ENCODE data around the gene PCDH11Y.
"Not testable (repeated sequence)": the region's sequence is repeated elsewhere in the genome, so short reads cannot be mapped to it uniquely, and the experiment has no call there.

The PCDH11Y gene

GRCh38 chrY:5000057-5000456 is at the start of gene PCDH11Y:
TSS of gene PCDH11Y (plus strand) at chrY:5000296. CDS start at chrY:5057100, 56,804 bp downstream.
- DNase-seq: not testable (repeated sequence)

- DNase-seq: not testable (repeated sequence)
These were observed 32.2 kb upstream of the PCDH11Y start for GRCh38 chrY:4967894-4968293.

- not testable (repeated sequence) for DNase-seq
These were observed 8.2 kb upstream of the PCDH11Y start for GRCh38 chrY:4991743-4992400.

- not testable (repeated sequence) for DNase-seq
These were observed 5.2 kb upstream of the PCDH11Y start for GRCh38 chrY:4994892-4995291.

- DNase-seq: not testable (repeated sequence)
These were observed 2.5 kb downstream of the PCDH11Y start for GRCh38 chrY:5002476-5003184.

- DNase-seq: not testable (repeated sequence)
These were observed 39.0 kb downstream of the PCDH11Y start for GRCh38 chrY:5038972-5039523.

- DNase-seq: not testable (repeated sequence)
These were observed 82.9 kb downstream of the PCDH11Y start for GRCh38 chrY:5083017-5083416.

- not testable (repeated sequence) for DNase-seq
These were observed 182.9 kb downstream of the PCDH11Y start for GRCh38 chrY:5182998-5183397.

- not testable (repeated sequence) for DNase-seq
These were observed 215.0 kb downstream of the PCDH11Y start for GRCh38 chrY:5215116-5215515.

GRCh38 chrY:5324931-5325330 is 324.8 kb downstream of the PCDH11Y start:
- not testable (repeated sequence) for DNase-seq

- not testable (repeated sequence) for DNase-seq
These were observed 342.1 kb downstream of the PCDH11Y start for GRCh38 chrY:5342220-5342619.

GRCh38 chrY:5543705-5544104 is 543.6 kb downstream of the PCDH11Y start:
- DNase-seq: not testable (repeated sequence)

GRCh38 chrY:5638589-5638988 is 638.5 kb downstream of the PCDH11Y start:
- DNase-seq: not testable (repeated sequence)

GRCh38 chrY:5679265-5679664 is 679.2 kb downstream of the PCDH11Y start:
- not testable (repeated sequence) for DNase-seq

- DNase-seq: not testable (repeated sequence)
These were observed 708.6 kb downstream of the PCDH11Y start for GRCh38 chrY:5708727-5709126.

GRCh38 chrY:5709788-5710381 is 709.8 kb downstream of the PCDH11Y start:
- not testable (repeated sequence) for DNase-seq

- DNase-seq: not testable (repeated sequence)
These were observed 761.3 kb downstream of the PCDH11Y start for GRCh38 chrY:5761403-5761802.

- DNase-seq: not testable (repeated sequence)
These were observed 776.4 kb downstream of the PCDH11Y start for GRCh38 chrY:5776485-5776884.
